Body of pancreas (tissue), 4 donors: ENCODE results near the gene PFN2.

Experiments used
- CTCF ChIP-seq, 7 experiments: fragments of 450-650 bp in 4 of 7; fragments of 200-600 bp in 3 of 7; sonication (generic) in 3 of 7; IDR thresholded peaks; one replicate each; pipeline ENCODE4 v1.5.1; 2016 to 2019; ENCODE audit warnings: antibody characterized with exemption in 7 of 7
- POLR2A ChIP-seq, 3 donors: fragments of 450-650 bp; IDR thresholded peaks; one replicate each; pipeline ENCODE4 v1.6.1; 2016; ENCODE audit warnings: antibody characterized with exemption in 3 of 3, mild to moderate bottlenecking in 2 of 3

- TF ChIP-seq CTCF (IDR thresholded peaks at IDR 0.05): no peak
- peak in 2 of 3 donors; percentile 12 to 30 for TF ChIP-seq POLR2A (IDR thresholded peaks at IDR 0.05)
These were observed 567 bp downstream of the PFN2 start for GRCh38 chr3:149969940-149970715.
